Liver (tissue), 3 donors: ENCODE results near the gene KRT6B.

Experiments
- ATF3 ChIP-seq: IDR thresholded peaks from 2 replicates; pipeline ENCODE4 v1.6.1; 2016; ENCODE audit warnings: antibody characterized with exemption
- CTCF ChIP-seq: fragments of 150-350 bp; IDR thresholded peaks from 2 replicates; pipeline ENCODE4 v1.5.1; 2017; ENCODE audit warnings: improper control_type of control experiment, low read depth, low read length; ENCODE audit not compliant: missing input control
- MAX ChIP-seq: IDR thresholded peaks from 2 replicates; pipeline ENCODE4 v1.6.1; 2016; ENCODE audit warnings: antibody characterized with exemption
- RAD21 ChIP-seq, 2 donors: IDR thresholded peaks; 2 replicates each; pipeline ENCODE4 v1.6.1; 2016; ENCODE audit warnings: antibody characterized with exemption in 2 of 2, mild to moderate bottlenecking in 2 of 2
- REST ChIP-seq: IDR thresholded peaks from 2 replicates; pipeline ENCODE4 v1.6.1; 2016; ENCODE audit warnings: antibody characterized with exemption, mild to moderate bottlenecking
- RXRA ChIP-seq, 2 donors: IDR thresholded peaks; 2 replicates each; pipeline ENCODE4 v1.6.1; 2017 to 2018; ENCODE audit warnings: antibody characterized with exemption in 2 of 2, mild to moderate bottlenecking in 1 of 2
- SP1 ChIP-seq: IDR thresholded peaks from 2 replicates; pipeline ENCODE4 v1.6.1; 2018; ENCODE audit warnings: antibody characterized with exemption, mild to moderate bottlenecking
- YY1 ChIP-seq: IDR thresholded peaks from 2 replicates; pipeline ENCODE4 v1.6.1; 2016; ENCODE audit warnings: antibody characterized with exemption, mild to moderate bottlenecking
- ZBTB33 ChIP-seq: IDR thresholded peaks from 2 replicates; pipeline ENCODE4 v1.6.1; 2016; ENCODE audit warnings: antibody characterized with exemption
- donor health status: healthy.
- donor health status: healthy.

- no peak for TF ChIP-seq SP1
- no peak for TF ChIP-seq CTCF
- TF ChIP-seq YY1, result no peak
- TF ChIP-seq RXRA (IDR thresholded peaks at IDR 0.05), result no peak
- no peak for TF ChIP-seq ATF3
- no peak for TF ChIP-seq ZBTB33
- no peak for TF ChIP-seq RAD21 (IDR thresholded peaks at IDR 0.05)
- no peak for TF ChIP-seq MAX
- TF ChIP-seq REST, result no peak
Observed at GRCh38 chr12:52464897-52465296, 13.0 kb upstream of the KRT6B start.
